HepG2 (cell line): Measurements from ENCODE around the gene TTYH1. TPM values are rescaled to one million over a fixed set of nuclear protein-coding genes. Genes with fewer than 3 reads are reported as not detected.

ENCODE experiments used
- ATAC-seq: fragments of 200-7000 bp; cut with Tn5 transposase; 3 replicates; pipeline ENCODE4 v1.9.1; 2020; ENCODE audit warnings: mild to moderate bottlenecking, moderate library complexity
- BruUV-seq: library from RNA; stranded (reverse); fragments of 400-500 nt; replicated peaks from 2 replicates; lab custom pipeline; 2021; lab: Mats Ljungman, UMichigan
- CTCF ChIA-PET: fragments of 300-600 bp; formaldehyde crosslinking; extraction: SDS; loops from one replicate; lab custom pipeline; 2021; ENCODE audit warnings: low total read pairs, inconsistent platforms, low intra/inter-chr PET ratio; lab: Yijun Ruan, JAX
- POLR2A ChIA-PET: fragments of 350-600 bp; sonication (Branson Sonifier 250); formaldehyde crosslinking; loops from one replicate; lab custom pipeline; 2020; ENCODE audit warnings: antibody characterized with exemption, inconsistent platforms; lab: Yijun Ruan, JAX
- DNase-seq: peaks from one replicate; pipeline ENCODE4 v3.0.0-alpha.2; 2015; ENCODE audit warnings: low spot score
- FAIRE-seq: peaks from 3 replicates; lab custom pipeline; 2011; peaks lifted over from hg19 to GRCh38; lab: Jason Lieb, UNC
- H2AFZ ChIP-seq: one replicate; pipeline ENCODE4 v1.6.1; 2011; ENCODE audit warnings: low read length, inconsistent platforms
- H3K27ac ChIP-seq: fragments of 300-600 bp; 3 replicates; pipeline ENCODE4 v1.8.0; 2011; ENCODE audit warnings: mixed run types, mild to moderate bottlenecking, mixed read lengths, low read length, inconsistent platforms; ENCODE audit not compliant: insufficient read depth; ENCODE audit errors: extremely low read length
- H3K27me3 ChIP-seq, 2 experiments: fragments of 200-600 bp in 1 of 2; 2 replicates in 1 of 2; 3 replicates in 1 of 2; pipeline versions ENCODE4 v1.6.0 to v1.8.0; 2011; ENCODE audit warnings: low read length in 2 of 2, mild to moderate bottlenecking in 2 of 2, moderate library complexity in 2 of 2, inconsistent platforms in 1 of 2; ENCODE audit not compliant: insufficient read depth in 2 of 2, control insufficient read depth in 1 of 2
- H3K36me3 ChIP-seq, 2 experiments: fragments of 200-600 bp in 1 of 2; replicated peaks in 1 of 2; 2 replicates in 1 of 2; 3 replicates in 1 of 2; pipeline versions ENCODE4 v1.5.1 to v1.8.0; 2011; ENCODE audit warnings: low read length in 2 of 2, inconsistent platforms in 1 of 2; ENCODE audit not compliant: insufficient read depth in 2 of 2, control insufficient read depth in 1 of 2
- H3K4me1 ChIP-seq: 2 replicates; pipeline ENCODE4 v1.5.1; 2012; ENCODE audit warnings: low read length, inconsistent platforms; ENCODE audit not compliant: insufficient read depth
- H3K4me2 ChIP-seq: 2 replicates; pipeline ENCODE4 v1.6.0; 2011; ENCODE audit warnings: low read depth, low read length, inconsistent platforms
- H3K4me3 ChIP-seq, 3 experiments: fragments of 200-600 bp in 1 of 3; sonication (generic), shearing (Covaris generic) in 1 of 3; replicated peaks in 1 of 3; 2 replicates each; pipeline ENCODE4 v1.5.1; 2011 to 2016; ENCODE audit warnings: low read length in 3 of 3, inconsistent platforms in 2 of 3, low read depth in 2 of 3, mild to moderate bottlenecking in 2 of 3, control low read depth in 1 of 3, mixed read lengths in 1 of 3; ENCODE audit not compliant: insufficient read depth in 1 of 3
- H3K79me2 ChIP-seq: one replicate; pipeline ENCODE4 v1.6.1; 2011; ENCODE audit warnings: low read length, inconsistent platforms; ENCODE audit not compliant: insufficient read depth
- H3K9ac ChIP-seq: 2 replicates; pipeline ENCODE4 v1.6.0; 2011; ENCODE audit warnings: mild to moderate bottlenecking, low read depth, low read length, inconsistent platforms; ENCODE audit not compliant: insufficient read depth
- H3K9me3 ChIP-seq: 2 replicates; pipeline ENCODE4 v1.5.1; 2012; ENCODE audit warnings: mild to moderate bottlenecking, low read length
- H4K20me1 ChIP-seq: 2 replicates; pipeline ENCODE4 v1.6.0; 2011; ENCODE audit warnings: inconsistent platforms, mild to moderate bottlenecking, low read length, moderate library complexity; ENCODE audit not compliant: insufficient read depth
- AGO1 ChIP-seq: fragments of 200-400 bp; formaldehyde crosslinking; IDR thresholded peaks from 2 replicates; pipeline ENCODE4 v1.6.1; 2017; ENCODE audit warnings: mild to moderate bottlenecking, low read depth, low read length, moderate library complexity; ENCODE audit not compliant: poor library complexity, severe bottlenecking
- PCBP1 ChIP-seq: fragments of 200-400 bp; formaldehyde crosslinking; IDR thresholded peaks from 2 replicates; pipeline ENCODE4 v1.6.1; 2017; ENCODE audit warnings: mild to moderate bottlenecking, low read depth, low read length, borderline replicate concordance
- POLR2AphosphoS2 ChIP-seq: IDR thresholded peaks from 2 replicates; pipeline ENCODE4 v1.6.1; 2011; ENCODE audit warnings: low read depth, low read length, improper control_type of control experiment
- RFXANK ChIP-seq: IDR thresholded peaks from 2 replicates; pipeline ENCODE4 v1.6.1; 2016
- RFXAP ChIP-seq: sonication (generic); formaldehyde crosslinking; IDR thresholded peaks from 2 replicates; pipeline ENCODE4 v1.4.0; 2020; ENCODE audit warnings: missing genetic modification reagents, borderline replicate concordance
- SOX13 ChIP-seq, 3 experiments: fragments of 450-650 bp in 1 of 3; sonication (generic) in 1 of 3; formaldehyde crosslinking in 1 of 3; IDR thresholded peaks in 2 of 3; conservative IDR thresholded peaks in 1 of 3; 2 replicates each; pipeline versions ENCODE4 v1.5.0 to v1.6.1; 2016 to 2020; ENCODE audit warnings: antibody characterized with exemption in 1 of 3, mild to moderate bottlenecking in 1 of 3, missing compliant biosample characterization in 1 of 3, missing genetic modification reagents in 1 of 3, moderate library complexity in 1 of 3
- ZBTB42 ChIP-seq: sonication (generic); formaldehyde crosslinking; IDR thresholded peaks from 2 replicates; pipeline ENCODE4 v1.5.0; 2020; ENCODE audit warnings: mild to moderate bottlenecking, missing genetic modification reagents
- ZNF274 ChIP-seq: sonication (generic); formaldehyde crosslinking; IDR thresholded peaks from 2 replicates; pipeline ENCODE4 v1.5.1; 2020; ENCODE audit warnings: mild to moderate bottlenecking, missing genetic modification reagents
- ZNF367 ChIP-seq: sonication (generic); formaldehyde crosslinking; IDR thresholded peaks from 2 replicates; pipeline ENCODE4 v1.4.0; 2020; ENCODE audit warnings: missing genetic modification reagents, borderline replicate concordance
- ZNF569 ChIP-seq: sonication (generic); formaldehyde crosslinking; IDR thresholded peaks from 2 replicates; pipeline ENCODE4 v1.5.0; 2020; ENCODE audit warnings: mild to moderate bottlenecking, missing genetic modification reagents, moderate library complexity, borderline replicate concordance
- ZSCAN25 ChIP-seq: sonication (generic); formaldehyde crosslinking; IDR thresholded peaks from 2 replicates; pipeline ENCODE4 v1.8.0; 2022; ENCODE audit warnings: mild to moderate bottlenecking, missing genetic modification reagents
- WGBS: methylation state at CpG from one replicate; pipeline ENCODE4 v1.1.6; 2017; ENCODE audit warnings: low lambda C conversion rate; 5-methylcytosine and 5-hydroxymethylcytosine counted together
- in situ Hi-C: cut with HindIII; loops from 2 replicates; pipeline ENCODE4 v1.10.0; 2017; ENCODE audit warnings: low pct_unique_long_range_greater_than_20kb; ENCODE audit not compliant: extremely low pct_ligation_motif_present
- intact Hi-C: fragments of 100-400 bp; cut with micrococcal nuclease; formaldehyde crosslinking; loops from one replicate; pipeline ENCODE4 v1.10.0; 2022; ENCODE audit not compliant: unreplicated experiment
- polyA plus RNA-seq, 8 experiments: library from polyadenylated mRNA; depleted of rRNA in 3 of 8; stranded (reverse) in 7 of 8; unstranded in 1 of 8; fragments of >200 nt; fragmentation: Illumina TruSeq in 4 of 8; extraction: Trizol in 4 of 8; gene quantifications; 2 replicates each; pipeline versions ENCODE4 v1.2.1 to v1.2.3, GENCODE V29; 2011 to 2016; ENCODE audit warnings: low read depth in 4 of 8, missing spikeins in 1 of 8, mixed read lengths in 1 of 8; ENCODE audit not compliant: insufficient read depth in 1 of 8
- total RNA-seq, 5 experiments: library from RNA; depleted of rRNA; stranded (reverse); fragments of >200 nt; fragmentation: Illumina TruSeq; extraction: Trizol; gene quantifications; 2 replicates each; pipeline ENCODE4 v1.2.3, GENCODE V29; 2016; ENCODE audit warnings: low read depth in 1 of 5
- TF ChIP-seq, protein P1 (sequence below): sonication (generic); formaldehyde crosslinking; IDR thresholded peaks from 2 replicates; pipeline ENCODE4 v1.5.0; 2020; ENCODE audit warnings: mild to moderate bottlenecking, missing genetic modification reagents
- TF ChIP-seq, protein P2 (sequence below): sonication (generic); formaldehyde crosslinking; IDR thresholded peaks from 2 replicates; pipeline ENCODE4 v1.4.0; 2020; ENCODE audit warnings: missing genetic modification reagents, mild to moderate bottlenecking, borderline replicate concordance
- TF ChIP-seq, protein P3 (sequence below): sonication (generic); formaldehyde crosslinking; IDR thresholded peaks from 2 replicates; pipeline ENCODE4 v1.4.0; 2020; ENCODE audit warnings: missing genetic modification reagents
- TF ChIP-seq, protein P4 (sequence below): IDR thresholded peaks from 2 replicates; pipeline ENCODE4 v1.6.1; 2012; ENCODE audit warnings: inconsistent platforms
- TF ChIP-seq, protein P5 (sequence below): sonication (generic); formaldehyde crosslinking; IDR thresholded peaks from 2 replicates; pipeline ENCODE4 v1.4.0; 2020; ENCODE audit warnings: low read depth, mild to moderate bottlenecking, missing genetic modification reagents
- TF ChIP-seq, protein P6 (sequence below): sonication (generic); formaldehyde crosslinking; IDR thresholded peaks from 2 replicates; pipeline ENCODE4 v1.5.1; 2020; ENCODE audit warnings: mild to moderate bottlenecking, moderate library complexity, missing genetic modification reagents

The TTYH1 gene
- total and polyA plus RNA-seq, 2 of the 13 experiments (the other 11 are each of a cell fraction or from before 2014, with no cell fraction given): 6.9 to 19.9 TPM

DNA sequence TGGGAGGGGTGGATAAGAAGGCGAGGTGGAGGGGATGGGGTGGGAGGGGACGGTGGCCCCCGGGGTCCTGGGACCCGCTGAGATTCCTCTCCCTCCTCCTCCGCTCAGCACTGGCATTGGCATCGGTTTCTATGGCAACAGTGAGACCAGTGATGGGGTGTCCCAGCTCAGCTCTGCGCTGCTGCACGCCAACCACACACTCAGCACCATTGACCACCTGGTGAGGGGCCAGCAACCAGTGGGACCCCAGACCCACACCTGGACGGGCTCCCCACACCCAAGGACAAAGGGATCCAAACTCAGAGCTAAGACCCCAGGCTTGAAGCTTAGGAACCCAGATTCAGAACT, 5.9 kb downstream of the TTYH1 start:
- POLR2A ChIA-PET: interaction anchor here (0.9 to 4.4 kb wide), 10 partner anchors 9 to 282 kb away, joined by 3 to 55 read pairs (median 6); partner anchors contain the start of genes LENG8, LENG9, MBOAT7 and TSEN34
- BruUV-seq: no TSS peak
- FAIRE-seq: no peak
- no peak for TF ChIP-seq ZNF274 (CRISPR knock-in tag)
- no peak for TF ChIP-seq AGO1
- TF ChIP-seq, protein P1, sequence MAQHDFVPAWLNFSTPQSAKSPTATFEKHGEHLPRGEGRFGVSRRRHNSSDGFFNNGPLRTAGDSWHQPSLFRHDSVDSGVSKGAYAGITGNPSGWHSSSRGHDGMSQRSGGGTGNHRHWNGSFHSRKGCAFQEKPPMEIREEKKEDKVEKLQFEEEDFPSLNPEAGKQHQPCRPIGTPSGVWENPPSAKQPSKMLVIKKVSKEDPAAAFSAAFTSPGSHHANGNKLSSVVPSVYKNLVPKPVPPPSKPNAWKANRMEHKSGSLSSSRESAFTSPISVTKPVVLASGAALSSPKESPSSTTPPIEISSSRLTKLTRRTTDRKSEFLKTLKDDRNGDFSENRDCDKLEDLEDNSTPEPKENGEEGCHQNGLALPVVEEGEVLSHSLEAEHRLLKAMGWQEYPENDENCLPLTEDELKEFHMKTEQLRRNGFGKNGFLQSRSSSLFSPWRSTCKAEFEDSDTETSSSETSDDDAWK (CRISPR knock-in tag): no peak
- TF ChIP-seq, protein P2, sequence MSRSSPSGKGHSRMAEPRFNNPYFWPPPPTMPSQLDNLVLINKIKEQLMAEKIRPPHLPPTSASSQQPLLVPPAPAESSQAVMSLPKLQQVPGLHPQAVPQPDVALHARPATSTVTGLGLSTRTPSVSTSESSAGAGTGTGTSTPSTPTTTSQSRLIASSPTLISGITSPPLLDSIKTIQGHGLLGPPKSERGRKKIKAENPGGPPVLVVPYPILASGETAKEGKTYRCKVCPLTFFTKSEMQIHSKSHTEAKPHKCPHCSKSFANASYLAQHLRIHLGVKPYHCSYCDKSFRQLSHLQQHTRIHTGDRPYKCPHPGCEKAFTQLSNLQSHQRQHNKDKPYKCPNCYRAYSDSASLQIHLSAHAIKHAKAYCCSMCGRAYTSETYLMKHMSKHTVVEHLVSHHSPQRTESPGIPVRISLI (CRISPR knock-in tag): no peak
- TF ChIP-seq ZBTB42 (CRISPR knock-in tag): no peak
- TF ChIP-seq, protein P3, sequence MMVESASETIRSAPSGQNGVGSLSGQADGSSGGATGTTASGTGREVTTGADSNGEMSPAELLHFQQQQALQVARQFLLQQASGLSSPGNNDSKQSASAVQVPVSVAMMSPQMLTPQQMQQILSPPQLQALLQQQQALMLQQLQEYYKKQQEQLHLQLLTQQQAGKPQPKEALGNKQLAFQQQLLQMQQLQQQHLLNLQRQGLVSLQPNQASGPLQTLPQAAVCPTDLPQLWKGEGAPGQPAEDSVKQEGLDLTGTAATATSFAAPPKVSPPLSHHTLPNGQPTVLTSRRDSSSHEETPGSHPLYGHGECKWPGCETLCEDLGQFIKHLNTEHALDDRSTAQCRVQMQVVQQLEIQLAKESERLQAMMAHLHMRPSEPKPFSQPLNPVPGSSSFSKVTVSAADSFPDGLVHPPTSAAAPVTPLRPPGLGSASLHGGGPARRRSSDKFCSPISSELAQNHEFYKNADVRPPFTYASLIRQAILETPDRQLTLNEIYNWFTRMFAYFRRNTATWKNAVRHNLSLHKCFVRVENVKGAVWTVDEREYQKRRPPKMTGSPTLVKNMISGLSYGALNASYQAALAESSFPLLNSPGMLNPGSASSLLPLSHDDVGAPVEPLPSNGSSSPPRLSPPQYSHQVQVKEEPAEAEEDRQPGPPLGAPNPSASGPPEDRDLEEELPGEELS: no peak
- TF ChIP-seq POLR2AphosphoS2: no peak
- no peak for TF ChIP-seq RFXANK (CRISPR knock-in tag)
- TF ChIP-seq, protein P4, sequence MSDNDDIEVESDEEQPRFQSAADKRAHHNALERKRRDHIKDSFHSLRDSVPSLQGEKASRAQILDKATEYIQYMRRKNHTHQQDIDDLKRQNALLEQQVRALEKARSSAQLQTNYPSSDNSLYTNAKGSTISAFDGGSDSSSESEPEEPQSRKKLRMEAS: no peak
- TF ChIP-seq SOX13 (IDR thresholded peaks at IDR 0.05): no peak
- TF ChIP-seq SOX13 (CRISPR knock-in tag; conservative IDR thresholded peaks at IDR 0.05 in 1 of 2, IDR thresholded peaks at IDR 0.05 in 1 of 2): no peak
- no peak for TF ChIP-seq RFXAP (CRISPR knock-in tag)
- no peak for TF ChIP-seq PCBP1
- TF ChIP-seq, protein P5, sequence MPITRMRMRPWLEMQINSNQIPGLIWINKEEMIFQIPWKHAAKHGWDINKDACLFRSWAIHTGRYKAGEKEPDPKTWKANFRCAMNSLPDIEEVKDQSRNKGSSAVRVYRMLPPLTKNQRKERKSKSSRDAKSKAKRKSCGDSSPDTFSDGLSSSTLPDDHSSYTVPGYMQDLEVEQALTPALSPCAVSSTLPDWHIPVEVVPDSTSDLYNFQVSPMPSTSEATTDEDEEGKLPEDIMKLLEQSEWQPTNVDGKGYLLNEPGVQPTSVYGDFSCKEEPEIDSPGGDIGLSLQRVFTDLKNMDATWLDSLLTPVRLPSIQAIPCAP (CRISPR knock-in tag): no peak
- no peak for TF ChIP-seq ZNF367 (CRISPR knock-in tag)
- no peak for TF ChIP-seq ZSCAN25
- no peak for TF ChIP-seq ZNF569
- TF ChIP-seq, protein P6, sequence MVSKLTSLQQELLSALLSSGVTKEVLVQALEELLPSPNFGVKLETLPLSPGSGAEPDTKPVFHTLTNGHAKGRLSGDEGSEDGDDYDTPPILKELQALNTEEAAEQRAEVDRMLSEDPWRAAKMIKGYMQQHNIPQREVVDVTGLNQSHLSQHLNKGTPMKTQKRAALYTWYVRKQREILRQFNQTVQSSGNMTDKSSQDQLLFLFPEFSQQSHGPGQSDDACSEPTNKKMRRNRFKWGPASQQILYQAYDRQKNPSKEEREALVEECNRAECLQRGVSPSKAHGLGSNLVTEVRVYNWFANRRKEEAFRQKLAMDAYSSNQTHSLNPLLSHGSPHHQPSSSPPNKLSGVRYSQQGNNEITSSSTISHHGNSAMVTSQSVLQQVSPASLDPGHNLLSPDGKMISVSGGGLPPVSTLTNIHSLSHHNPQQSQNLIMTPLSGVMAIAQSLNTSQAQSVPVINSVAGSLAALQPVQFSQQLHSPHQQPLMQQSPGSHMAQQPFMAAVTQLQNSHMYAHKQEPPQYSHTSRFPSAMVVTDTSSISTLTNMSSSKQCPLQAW (CRISPR knock-in tag): no peak

More for the DNA sequence above, 5.9 kb downstream of the TTYH1 start:
- intact Hi-C loops (no loop called here), in situ Hi-C loops (no loop called here)
- Histone ChIP-seq H3K36me3 (no peaks in the 10 kb centered on the region), H3K27ac (no peak overlapping the region), H4K20me1 (no peaks in the 10 kb centered on the region), H3K9ac (no peak overlapping the region; the same call in 1 of the 2 replicates), H3K27me3 (no peaks in the 10 kb centered on the region), H3K9me3 (no peaks in the 10 kb centered on the region), H3K79me2 (no peaks in the 10 kb centered on the region), H2AFZ (no peak overlapping the region), H3K4me1 (peaks cover 59% of the 10 kb centered on the region), H3K4me3 (no peak overlapping the region), H3K4me2 (no peak overlapping the region)
- CTCF ChIA-PET: no interaction called here
- 95% methylated on average over 4 of the region's 9 CpGs for WGBS
- no peak for ATAC-seq
- DNase-seq: no peak
